Subcutaneous adipose tissue (tissue), 4 donors: ENCODE data around the gene HBM. TPM values are rescaled to one million over a fixed set of nuclear protein-coding genes. Genes with fewer than 3 reads are reported as not detected.
"Not testable (repeated sequence)": the region's sequence is repeated elsewhere in the genome, so short reads cannot be mapped to it uniquely, and the experiment has no call there.

Experiments used
- total RNA-seq, 4 donors: library from RNA; depleted of rRNA; stranded (reverse); fragments of >200 nt; gene quantifications; one replicate each; pipeline ENCODE4 v1.1.0, GENCODE V29; 2016
- TF ChIP-seq, protein P1 (sequence below): fragments of 450-650 bp; IDR thresholded peaks from one replicate; pipeline ENCODE4 v1.5.1; 2016; ENCODE audit warnings: low read depth, mild to moderate bottlenecking, control low read depth, antibody characterized with exemption, moderate library complexity

The HBM gene
- total RNA-seq, 4 donors from 2014 or later, result 1.3 to 2.4 TPM; not detected in 2

DNA sequence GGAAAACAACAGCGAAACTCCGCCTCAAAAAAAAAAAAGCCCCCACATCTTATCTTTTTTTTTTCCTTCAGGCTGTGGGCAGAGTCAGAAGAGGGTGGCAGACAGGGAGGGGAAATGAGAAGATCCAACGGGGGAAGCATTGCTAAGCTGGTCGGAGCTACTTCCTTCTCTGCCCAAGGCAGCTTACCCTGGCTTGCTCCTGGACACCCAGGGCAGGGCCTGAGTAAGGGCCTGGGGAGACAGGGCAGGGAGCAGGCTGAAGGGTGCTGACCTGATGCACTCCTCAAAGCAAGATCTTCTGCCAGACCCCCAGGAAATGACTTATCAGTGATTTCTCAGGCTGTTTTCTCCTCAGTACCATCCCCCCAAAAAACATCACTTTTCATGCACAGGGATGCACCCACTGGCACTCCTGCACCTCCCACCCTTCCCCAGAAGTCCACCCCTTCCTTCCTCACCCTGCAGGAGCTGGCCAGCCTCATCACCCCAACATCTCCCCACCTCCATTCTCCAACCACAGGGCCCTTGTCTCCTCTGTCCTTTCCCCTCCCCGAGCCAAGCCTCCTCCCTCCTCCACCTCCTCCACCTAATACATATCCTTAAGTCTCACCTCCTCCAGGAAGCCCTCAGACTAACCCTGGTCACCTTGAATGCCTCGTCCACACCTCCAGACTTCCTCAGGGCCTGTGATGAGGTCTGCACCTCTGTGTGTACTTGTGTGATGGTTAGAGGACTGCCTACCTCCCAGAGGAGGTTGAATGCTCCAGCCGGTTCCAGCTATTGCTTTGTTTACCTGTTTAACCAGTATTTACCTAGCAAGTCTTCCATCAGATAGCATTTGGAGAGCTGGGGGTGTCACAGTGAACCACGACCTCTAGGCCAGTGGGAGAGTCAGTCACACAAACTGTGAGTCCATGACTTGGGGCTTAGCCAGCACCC is 9.5 kb downstream of the HBM start:
- TF ChIP-seq, protein P1, sequence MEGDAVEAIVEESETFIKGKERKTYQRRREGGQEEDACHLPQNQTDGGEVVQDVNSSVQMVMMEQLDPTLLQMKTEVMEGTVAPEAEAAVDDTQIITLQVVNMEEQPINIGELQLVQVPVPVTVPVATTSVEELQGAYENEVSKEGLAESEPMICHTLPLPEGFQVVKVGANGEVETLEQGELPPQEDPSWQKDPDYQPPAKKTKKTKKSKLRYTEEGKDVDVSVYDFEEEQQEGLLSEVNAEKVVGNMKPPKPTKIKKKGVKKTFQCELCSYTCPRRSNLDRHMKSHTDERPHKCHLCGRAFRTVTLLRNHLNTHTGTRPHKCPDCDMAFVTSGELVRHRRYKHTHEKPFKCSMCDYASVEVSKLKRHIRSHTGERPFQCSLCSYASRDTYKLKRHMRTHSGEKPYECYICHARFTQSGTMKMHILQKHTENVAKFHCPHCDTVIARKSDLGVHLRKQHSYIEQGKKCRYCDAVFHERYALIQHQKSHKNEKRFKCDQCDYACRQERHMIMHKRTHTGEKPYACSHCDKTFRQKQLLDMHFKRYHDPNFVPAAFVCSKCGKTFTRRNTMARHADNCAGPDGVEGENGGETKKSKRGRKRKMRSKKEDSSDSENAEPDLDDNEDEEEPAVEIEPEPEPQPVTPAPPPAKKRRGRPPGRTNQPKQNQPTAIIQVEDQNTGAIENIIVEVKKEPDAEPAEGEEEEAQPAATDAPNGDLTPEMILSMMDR, result no peak

- TF ChIP-seq, protein P1, result not testable (repeated sequence)
Measured at GRCh38 chr16:176477-177382, 11.0 kb downstream of the HBM start, which contains the start of gene HBA1. HBA1 (plus strand) TSS chr16:176680; CDS start chr16:176717, 37 bp downstream.

DNA sequence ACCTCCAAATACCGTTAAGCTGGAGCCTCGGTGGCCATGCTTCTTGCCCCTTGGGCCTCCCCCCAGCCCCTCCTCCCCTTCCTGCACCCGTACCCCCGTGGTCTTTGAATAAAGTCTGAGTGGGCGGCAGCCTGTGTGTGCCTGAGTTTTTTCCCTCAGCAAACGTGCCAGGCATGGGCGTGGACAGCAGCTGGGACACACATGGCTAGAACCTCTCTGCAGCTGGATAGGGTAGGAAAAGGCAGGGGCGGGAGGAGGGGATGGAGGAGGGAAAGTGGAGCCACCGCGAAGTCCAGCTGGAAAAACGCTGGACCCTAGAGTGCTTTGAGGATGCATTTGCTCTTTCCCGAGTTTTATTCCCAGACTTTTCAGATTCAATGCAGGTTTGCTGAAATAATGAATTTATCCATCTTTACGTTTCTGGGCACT is 11.6 kb downstream of the HBM start:
- TF ChIP-seq, protein P1, result no peak

DNA sequence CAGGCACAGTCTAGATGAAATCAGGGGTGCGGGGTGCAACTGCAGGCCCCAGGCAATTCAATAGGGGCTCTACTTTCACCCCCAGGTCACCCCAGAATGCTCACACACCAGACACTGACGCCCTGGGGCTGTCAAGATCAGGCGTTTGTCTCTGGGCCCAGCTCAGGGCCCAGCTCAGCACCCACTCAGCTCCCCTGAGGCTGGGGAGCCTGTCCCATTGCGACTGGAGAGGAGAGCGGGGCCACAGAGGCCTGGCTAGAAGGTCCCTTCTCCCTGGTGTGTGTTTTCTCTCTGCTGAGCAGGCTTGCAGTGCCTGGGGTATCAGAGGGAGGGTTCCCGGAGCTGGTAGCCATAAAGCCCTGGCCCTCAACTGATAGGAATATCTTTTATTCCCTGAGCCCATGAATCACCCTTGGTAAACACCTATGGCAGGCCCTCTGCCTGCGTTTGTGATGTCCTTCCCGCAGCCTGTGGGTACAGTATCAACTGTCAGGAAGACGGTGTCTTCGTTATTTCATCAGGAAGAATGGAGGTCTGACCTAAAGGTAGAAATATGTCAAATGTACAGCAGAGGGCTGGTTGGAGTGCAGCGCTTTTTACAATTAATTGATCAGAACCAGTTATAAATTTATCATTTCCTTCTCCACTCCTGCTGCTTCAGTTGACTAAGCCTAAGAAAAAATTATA is 12.3 kb downstream of the HBM start:
- TF ChIP-seq, protein P1, result no peak

GRCh38 chr16:178668-179015 is 12.9 kb downstream of the HBM start:
- TF ChIP-seq, protein P1, result no peak

GRCh38 chr16:179211-180092 is 13.7 kb downstream of the HBM start:
- TF ChIP-seq, protein P1, result no peak
